Measurements from ENCODE around the gene LRRC56. TPM values are rescaled to one million over a fixed set of nuclear protein-coding genes. Genes with fewer than 3 reads are reported as not detected.

Gene LRRC56, protein sequence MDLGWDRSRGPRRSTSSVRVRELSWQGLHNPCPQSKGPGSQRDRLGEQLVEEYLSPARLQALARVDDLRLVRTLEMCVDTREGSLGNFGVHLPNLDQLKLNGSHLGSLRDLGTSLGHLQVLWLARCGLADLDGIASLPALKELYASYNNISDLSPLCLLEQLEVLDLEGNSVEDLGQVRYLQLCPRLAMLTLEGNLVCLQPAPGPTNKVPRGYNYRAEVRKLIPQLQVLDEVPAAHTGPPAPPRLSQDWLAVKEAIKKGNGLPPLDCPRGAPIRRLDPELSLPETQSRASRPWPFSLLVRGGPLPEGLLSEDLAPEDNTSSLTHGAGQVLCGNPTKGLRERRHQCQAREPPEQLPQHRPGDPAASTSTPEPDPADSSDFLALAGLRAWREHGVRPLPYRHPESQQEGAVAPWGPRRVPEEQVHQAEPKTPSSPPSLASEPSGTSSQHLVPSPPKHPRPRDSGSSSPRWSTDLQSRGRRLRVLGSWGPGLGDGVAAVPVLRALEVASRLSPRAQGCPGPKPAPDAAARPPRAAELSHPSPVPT
- 3.5 TPM for total RNA-seq

DNA sequence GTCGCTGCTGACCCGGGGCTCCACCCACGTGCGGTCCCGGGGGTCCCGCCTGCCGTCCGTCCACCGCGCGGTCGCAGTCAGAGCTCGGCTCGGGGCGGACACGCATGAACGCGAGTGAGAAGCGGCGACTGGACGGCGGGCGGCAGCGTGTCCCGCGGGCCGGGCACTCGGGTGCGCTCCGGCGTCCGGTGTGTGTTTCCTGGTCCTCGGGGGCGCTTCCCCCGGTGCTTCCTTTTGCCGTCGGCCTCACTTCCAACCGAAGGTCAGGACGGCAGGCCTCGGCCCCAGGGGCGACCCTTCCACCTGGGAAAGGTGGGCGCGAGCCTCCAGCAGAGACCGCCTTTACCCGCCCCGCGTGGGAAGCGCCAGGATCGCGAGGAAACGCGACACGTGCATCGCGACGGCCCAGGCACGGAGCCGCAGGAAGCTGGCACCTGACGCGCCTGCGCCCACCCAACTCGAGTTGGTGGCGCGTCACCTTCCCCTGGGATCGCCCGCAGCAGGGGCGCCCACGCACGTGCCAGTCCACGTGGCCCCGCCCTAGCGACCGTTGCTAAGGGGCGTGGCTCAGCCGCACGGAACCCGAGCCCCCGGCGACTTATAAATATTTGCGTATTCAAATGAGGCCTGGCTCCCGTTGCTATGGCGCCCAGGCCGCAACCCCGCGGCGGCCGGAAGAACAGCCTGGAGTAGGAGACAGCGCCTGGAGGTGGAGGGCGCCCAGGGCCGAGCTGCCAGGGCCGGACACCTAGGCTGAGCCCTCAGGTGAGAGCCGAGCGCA lies at the start of gene LRRC56:
Gene LRRC56 (plus strand): TSS at position 687 of the 781 bp plus-strand sequence. CDS start 3,158 bp downstream, outside the sequence.

GRCh38 chr11:506995-507726 lies 30.2 kb upstream of the LRRC56 start, which contains the start of gene RNH1:
Gene RNH1, minus strand, starts transcription at chr11:507242. Its CDS starts 5,080 bp downstream, at chr11:502162.

GRCh38 chr11:535519-536454 lies 1.5 kb upstream of the LRRC56 start, which contains the start of gene HRAS:
Gene HRAS, minus strand, starts transcription at chr11:535576.

GRCh38 chr11:560305-561147 lies 23.2 kb downstream of the LRRC56 start, which contains the start of the genes LMNTD2 and RASSF7:
Gene LMNTD2, minus strand, starts transcription at chr11:560738. Its CDS starts 22 bp downstream, at chr11:560716.
Gene RASSF7, plus strand, starts transcription at chr11:560970. Its CDS starts 799 bp downstream, at chr11:561769.

DNA sequence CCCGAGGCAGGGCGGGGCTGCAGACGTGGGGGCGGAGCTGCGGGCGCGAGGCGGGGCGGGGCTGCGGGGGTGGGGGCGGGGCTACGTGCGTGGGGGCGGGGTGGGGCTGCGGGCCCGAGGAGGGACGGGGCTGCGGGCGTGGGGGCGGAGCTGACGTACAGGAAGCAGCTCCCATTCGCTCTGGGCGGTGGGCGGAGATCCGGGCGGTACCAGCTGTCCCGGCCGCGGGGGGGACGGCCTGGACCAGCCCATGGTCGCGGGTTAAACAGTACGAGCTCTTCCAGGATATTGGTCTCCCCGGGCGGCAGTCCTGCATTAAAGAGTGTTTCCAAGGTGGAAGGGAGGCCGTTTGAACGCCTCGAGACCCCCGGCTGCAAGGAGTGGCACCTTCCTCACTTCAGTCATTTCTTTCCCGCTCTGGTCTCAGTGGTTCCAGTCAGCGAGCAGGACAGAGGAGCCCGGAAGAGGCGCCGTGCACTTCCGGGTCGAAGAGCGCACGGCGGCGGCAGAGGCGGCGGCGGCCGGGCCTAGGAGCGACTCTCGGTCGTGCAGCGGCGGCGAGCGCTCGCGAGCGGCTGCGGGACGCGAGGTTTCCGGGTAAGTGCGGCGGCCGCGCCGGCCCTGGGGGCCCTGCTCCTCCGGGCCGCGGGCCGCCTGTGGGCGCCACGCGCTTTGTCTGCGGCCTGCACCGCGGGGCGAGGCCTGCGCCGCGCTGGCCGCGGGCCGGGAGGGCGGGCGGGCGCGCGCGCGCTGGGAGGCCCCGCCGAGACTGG lies 38.9 kb downstream of the LRRC56 start, which contains the start of gene PHRF1:
Gene PHRF1 (plus strand): TSS at position 475 of the 773 bp plus-strand sequence. CDS start 5,043 bp downstream, outside the sequence.

Small RNA genes lying within 50 kb of the gene (small RNA-seq; reads per million reads assigned to genes)
- gene MIR210, result 3.1 reads per million, percentile 90 among the genes with 10 or more reads in this experiment

Other genes starting within 250 kb of the LRRC56 start
- gene PGGHG, start 248.4 kb upstream of the LRRC56 start, total RNA-seq, result 0.92 TPM
- gene IFITM5, start 238.0 kb upstream of the LRRC56 start, total RNA-seq, result not detected
- 1.6 TPM for gene IFITM2, start 229.7 kb upstream of the LRRC56 start, total RNA-seq
- gene IFITM1, start 223.5 kb upstream of the LRRC56 start, total RNA-seq, result 11.5 TPM
- 6.0 TPM for gene IFITM3, start 216.7 kb upstream of the LRRC56 start, total RNA-seq
- gene B4GALNT4, start 168.0 kb upstream of the LRRC56 start, total RNA-seq, result 75.7 TPM
- gene PKP3, start 143.3 kb upstream of the LRRC56 start, total RNA-seq, result 0.69 TPM
- 7.6 TPM for gene SIGIRR, start 122.5 kb upstream of the LRRC56 start, total RNA-seq
- gene ANO9, start 95.5 kb upstream of the LRRC56 start, total RNA-seq, result not detected
- gene PTDSS2, start 87.2 kb upstream of the LRRC56 start, total RNA-seq, result 28.1 TPM
- gene RNH1, start 30.3 kb upstream of the LRRC56 start, total RNA-seq, result 45.7 TPM
- gene HRAS, start 2.0 kb upstream of the LRRC56 start, total RNA-seq, result 71.5 TPM
- 0.23 TPM for gene LMNTD2, start 23.2 kb downstream of the LRRC56 start, total RNA-seq
- 12.2 TPM for gene RASSF7, start 23.4 kb downstream of the LRRC56 start, total RNA-seq
- gene PHRF1, start 38.9 kb downstream of the LRRC56 start, total RNA-seq, result 24.0 TPM
- 3.9 TPM for gene IRF7, start 78.4 kb downstream of the LRRC56 start, total RNA-seq
- 0.23 TPM for gene CDHR5, start 87.4 kb downstream of the LRRC56 start, total RNA-seq
- gene SCT, start 89.7 kb downstream of the LRRC56 start, total RNA-seq, result not detected
- not detected for gene DRD4, start 99.7 kb downstream of the LRRC56 start, total RNA-seq
- 76.6 TPM for gene DEAF1, start 157.7 kb downstream of the LRRC56 start, total RNA-seq
- 12.0 TPM for gene TMEM80, start 158.3 kb downstream of the LRRC56 start, total RNA-seq
- 4.2 TPM for gene EPS8L2, start 168.7 kb downstream of the LRRC56 start, total RNA-seq
- 76.1 TPM for gene TALDO1, start 209.9 kb downstream of the LRRC56 start, total RNA-seq
- 40.8 TPM for gene GATD1, start 240.0 kb downstream of the LRRC56 start, total RNA-seq